SK-N-MC (cell line): ENCODE data around the gene NADSYN1.

ENCODE experiments used
- EZH2 ChIP-seq: fragments of 200-600 bp; sonication (generic); IDR thresholded peaks from one replicate; pipeline ENCODE4 v1.6.1; 2017; ENCODE audit warnings: antibody characterized with exemption
- FOXP2 ChIP-seq: optimal IDR thresholded peaks from 2 replicates; pipeline ENCODE3; 2011; ENCODE audit warnings: mild to moderate bottlenecking, moderate library complexity; ENCODE audit not compliant: insufficient read depth; ENCODE audit errors: extremely low read length, control extremely low read depth
- POLR2AphosphoS5 ChIP-seq: IDR thresholded peaks from 2 replicates; pipeline ENCODE4 v1.6.1; 2012; ENCODE audit warnings: mild to moderate bottlenecking, low read depth, low read length, borderline replicate concordance

GRCh38 chr11:71441251-71441650 is 11.8 kb upstream of the NADSYN1 start:
- TF ChIP-seq EZH2 (no peak), POLR2AphosphoS5 (no peak), FOXP2 (no peak)
